SJCRH30 (cell line): Measurements from ENCODE around the gene STARD10. TPM values are rescaled to one million over a fixed set of nuclear protein-coding genes. Genes with fewer than 3 reads are reported as not detected.

ENCODE experiments used
- DNase-seq, 2 experiments: peaks; one replicate each; pipeline ENCODE4 v3.0.0-alpha.2; 2015 to 2020
- H3K27ac ChIP-seq: fragments of 250-450 bp; sonication (Bioruptor Pico); 2 replicates; pipeline ENCODE4 v1.5.1; 2020; ENCODE audit warnings: mild to moderate bottlenecking, moderate library complexity
- H3K27me3 ChIP-seq: fragments of 250-450 bp; sonication (Bioruptor Pico); 2 replicates; pipeline ENCODE4 v1.5.1; 2020; ENCODE audit warnings: mild to moderate bottlenecking, moderate library complexity
- H3K36me3 ChIP-seq: fragments of 250-450 bp; sonication (Bioruptor Pico); 2 replicates; pipeline ENCODE4 v1.5.1; 2020; ENCODE audit warnings: mild to moderate bottlenecking, moderate library complexity
- H3K4me1 ChIP-seq: fragments of 250-450 bp; sonication (Bioruptor Pico); 2 replicates; pipeline ENCODE4 v1.5.1; 2020; ENCODE audit warnings: mild to moderate bottlenecking, moderate library complexity
- H3K4me3 ChIP-seq: fragments of 250-450 bp; sonication (Bioruptor Pico); 2 replicates; pipeline ENCODE4 v1.5.1; 2020; ENCODE audit warnings: mild to moderate bottlenecking, moderate library complexity
- H3K9me3 ChIP-seq: fragments of 250-450 bp; sonication (Bioruptor Pico); replicated peaks from 2 replicates; pipeline ENCODE4 v1.5.1; 2020; ENCODE audit warnings: mild to moderate bottlenecking, moderate library complexity
- total RNA-seq: library from RNA; depleted of rRNA; stranded (reverse); fragments of >200 nt; shearing (Covaris generic); gene quantifications from 2 replicates; pipeline ENCODE4 v1.2.3, GENCODE V29; 2014

The STARD10 gene
- total RNA-seq, 1 experiment from 2014 or later = 10.3 TPM

DNA sequence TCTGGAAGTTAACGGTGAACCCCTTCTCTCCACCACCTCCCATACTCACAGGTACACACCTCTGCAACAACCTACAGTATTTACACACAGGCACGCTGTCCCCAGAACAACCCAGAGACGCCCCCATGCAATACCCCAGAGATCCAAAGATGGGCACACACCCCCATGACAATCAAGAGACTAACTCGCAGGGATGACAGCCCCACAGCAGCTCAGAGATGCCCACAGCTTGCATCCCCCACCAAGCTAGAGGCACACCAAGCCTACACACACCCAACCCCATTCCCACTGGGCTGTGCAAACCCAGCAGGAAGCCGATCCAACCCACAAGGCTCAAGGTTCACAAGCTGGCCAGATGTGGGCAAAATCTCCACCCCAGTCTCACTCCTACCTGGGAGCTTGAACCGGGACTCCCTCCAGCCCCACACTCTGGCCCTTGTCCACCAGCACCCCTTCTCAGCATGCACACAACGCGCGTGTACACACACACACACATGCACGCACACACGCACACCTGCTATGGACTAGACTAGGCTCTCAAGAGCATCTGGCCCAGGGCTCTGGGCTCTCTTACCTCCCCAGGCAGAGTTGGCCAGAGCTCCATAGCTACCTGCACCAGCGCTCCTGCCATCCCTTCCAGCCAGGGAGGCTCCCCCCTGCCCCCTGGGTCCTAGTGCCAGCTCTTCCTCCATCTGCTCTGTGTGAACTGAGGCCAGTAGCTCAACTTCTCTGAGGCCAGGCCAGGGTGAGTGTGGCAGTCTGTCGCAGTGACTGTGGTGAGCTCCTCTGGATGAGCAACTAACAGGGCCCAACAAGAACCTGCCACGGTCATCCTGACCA is 11.5 kb downstream of the STARD10 start:
- no peaks in the 10 kb centered on the region for H3K9me3 ChIP-seq
- H3K4me3 ChIP-seq = peak overlapping the region; percentile 52
- DNase-seq = no peak

DNA sequence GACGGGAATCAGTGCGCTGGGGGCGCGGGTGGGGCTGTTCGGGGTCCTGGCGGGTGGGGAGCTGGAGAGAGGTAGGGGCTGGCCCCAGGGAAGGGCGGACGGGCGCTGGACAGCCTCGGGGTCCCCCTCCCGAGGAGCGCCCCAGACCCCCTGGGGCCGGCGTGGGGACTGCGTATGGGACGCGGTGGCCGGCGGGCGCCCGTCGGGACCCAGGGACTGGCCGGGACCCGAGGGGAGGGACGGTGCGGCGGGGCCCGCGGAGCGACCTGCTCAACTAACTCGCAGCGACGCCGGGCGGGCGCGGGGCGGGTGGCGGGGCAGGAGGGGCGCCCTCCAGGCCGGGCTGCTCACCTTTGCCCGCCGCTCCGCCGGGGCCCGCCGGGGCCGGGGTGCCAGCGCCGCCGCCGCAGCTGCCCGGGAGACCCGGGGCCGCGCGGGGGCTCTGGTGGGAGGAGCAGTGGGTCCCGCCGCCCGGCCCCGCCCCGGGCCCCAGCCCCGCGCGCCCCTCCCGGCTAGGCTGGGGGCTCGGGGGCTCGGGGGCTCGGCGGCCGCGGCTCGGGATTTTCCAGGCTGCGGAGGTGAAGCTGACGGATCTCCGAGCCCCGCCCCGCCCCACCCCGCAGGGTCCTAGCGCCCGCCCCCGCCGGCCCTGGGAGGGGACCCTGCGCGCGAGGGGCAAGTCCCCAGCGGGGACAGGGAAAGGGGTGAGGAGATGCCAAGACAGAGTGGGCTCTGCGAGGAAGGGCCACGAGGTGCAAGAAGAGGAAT is 12.3 kb downstream of the STARD10 start:
- peak in 1 of 2 experiments; percentile 44 for DNase-seq
- Histone ChIP-seq H3K36me3 (no peaks in the 10 kb centered on the region), H3K27ac (no peak overlapping the region), H3K9me3 (no peaks in the 10 kb centered on the region), H3K27me3 (no peaks in the 10 kb centered on the region), H3K4me3 (peak overlapping the region; percentile 52), H3K4me1 (peaks cover 5% of the 10 kb centered on the region; the same call in 1 of the 2 replicates)

More for the DNA sequence above, 11.5 kb downstream of the STARD10 start:
- no peaks in the 10 kb centered on the region for H3K36me3 ChIP-seq
- no peaks in the 10 kb centered on the region for H3K27me3 ChIP-seq
- no peak overlapping the region for H3K27ac ChIP-seq
- H3K4me1 ChIP-seq = 0 out of 2 replicates have a peak, but pooled peaks cover 2% of the 10 kb centered on the region

DNA sequence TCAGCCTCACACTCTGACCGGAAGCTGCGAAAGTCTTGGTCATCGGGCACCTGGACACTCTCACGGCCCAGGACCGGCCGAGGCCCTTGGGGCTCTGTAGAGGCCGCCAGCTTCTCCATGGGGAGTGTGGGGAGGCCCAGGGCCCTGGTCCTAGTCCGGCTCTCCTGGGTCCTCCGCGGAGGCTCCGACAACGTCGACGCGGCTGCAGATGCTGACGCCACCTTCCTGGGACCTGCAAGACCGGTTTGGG is 12.9 kb downstream of the STARD10 start:
- Histone ChIP-seq H3K4me1 (peaks cover 5% of the 10 kb centered on the region; the same call in 1 of the 2 replicates), H3K27me3 (no peaks in the 10 kb centered on the region), H3K9me3 (no peaks in the 10 kb centered on the region)

DNA sequence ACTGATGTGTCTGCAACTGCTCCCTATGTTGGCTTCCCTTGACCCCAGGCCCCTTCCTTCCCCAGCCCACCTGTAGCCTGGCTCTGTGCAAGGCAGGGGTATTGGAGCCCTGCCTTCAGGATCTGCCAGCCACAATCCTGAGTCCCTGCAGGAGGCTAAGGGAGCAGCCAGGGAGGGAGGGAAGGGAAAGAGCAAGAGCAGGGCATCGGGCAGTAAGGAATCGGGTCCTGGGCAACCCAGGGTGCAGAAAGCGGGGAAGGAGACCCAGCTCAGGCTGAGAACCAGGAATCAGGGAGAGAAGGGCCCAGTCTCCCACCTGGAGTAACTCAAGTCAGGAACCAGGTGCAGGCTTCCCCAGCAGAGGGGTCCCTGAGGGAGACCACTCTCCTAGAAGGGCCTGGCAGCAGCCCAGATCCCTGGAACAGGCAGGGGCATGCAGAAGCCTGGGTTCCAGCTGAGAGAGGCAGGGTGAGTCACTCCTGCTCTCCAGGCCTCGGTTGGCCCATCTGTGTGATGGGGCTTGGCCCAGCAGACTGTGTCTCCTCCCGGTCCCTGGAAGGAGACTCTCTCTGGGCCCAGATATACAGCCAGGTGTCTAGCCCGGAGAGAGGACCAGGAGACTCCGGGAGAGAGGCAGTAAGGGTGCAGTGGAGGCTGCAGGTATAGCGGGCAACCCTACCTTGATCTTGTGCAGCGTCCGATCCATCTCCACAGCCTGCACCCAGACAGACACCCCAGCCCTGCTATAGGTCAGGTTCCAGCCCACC is 13.4 kb downstream of the STARD10 start:
- H3K4me3 ChIP-seq = no peak overlapping the region
- peaks cover 5% of the 10 kb centered on the region; the same call in 1 of the 2 replicates for H3K4me1 ChIP-seq
- no peak for DNase-seq
- no peaks in the 10 kb centered on the region for H3K9me3 ChIP-seq
- no peaks in the 10 kb centered on the region for H3K36me3 ChIP-seq
- no peak overlapping the region for H3K27ac ChIP-seq
- no peaks in the 10 kb centered on the region for H3K27me3 ChIP-seq

More for the DNA sequence above, 12.9 kb downstream of the STARD10 start:
- H3K36me3 ChIP-seq = no peaks in the 10 kb centered on the region
- DNase-seq = no peak
- no peak overlapping the region for H3K27ac ChIP-seq
- peak overlapping the region; percentile 52 for H3K4me3 ChIP-seq

DNA sequence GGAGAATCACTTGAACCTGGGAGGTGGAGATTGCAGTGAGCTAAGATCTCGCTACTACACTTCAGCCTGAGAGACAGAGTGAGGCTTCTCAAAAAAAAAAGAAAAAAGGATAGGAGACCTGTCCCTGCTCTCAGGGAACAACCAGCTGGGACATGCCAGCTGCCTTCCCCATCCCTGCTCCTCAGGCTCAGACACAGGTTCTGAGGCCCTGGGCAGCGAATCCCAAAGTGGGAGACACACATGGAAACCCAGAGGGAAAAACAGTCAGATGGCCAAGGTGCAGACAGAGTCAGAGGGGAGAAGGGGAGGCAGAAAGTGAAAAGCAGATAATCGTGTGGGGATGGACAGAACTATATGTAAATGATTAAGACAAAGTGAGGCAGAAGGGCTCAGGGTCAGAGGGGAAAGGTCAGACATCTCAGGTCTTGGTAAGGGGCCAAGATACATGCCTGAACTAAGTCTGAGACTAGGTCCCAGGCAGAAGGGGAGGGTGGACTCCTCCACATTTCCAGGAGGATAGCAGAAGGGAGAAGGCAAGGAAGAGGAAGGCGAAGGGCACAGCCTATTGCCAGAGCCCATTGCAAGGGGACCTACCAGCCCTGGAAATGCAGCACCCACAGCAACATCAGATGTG is 14.2 kb downstream of the STARD10 start:
- H3K4me3 ChIP-seq = no peak overlapping the region
- no peak overlapping the region for H3K27ac ChIP-seq
- H3K36me3 ChIP-seq = no peaks in the 10 kb centered on the region
- no peaks in the 10 kb centered on the region for H3K27me3 ChIP-seq
- no peak for DNase-seq
- peaks cover 5% of the 10 kb centered on the region; the same call in 1 of the 2 replicates for H3K4me1 ChIP-seq
- H3K9me3 ChIP-seq = no peaks in the 10 kb centered on the region

- no peaks in the 10 kb centered on the region for H3K9me3 ChIP-seq
- H3K4me3 ChIP-seq = no peak overlapping the region
- DNase-seq = no peak
- H3K36me3 ChIP-seq = no peaks in the 10 kb centered on the region
- no peaks in the 10 kb centered on the region for H3K27me3 ChIP-seq
- peaks cover 8% of the 10 kb centered on the region for H3K4me1 ChIP-seq
- no peak overlapping the region for H3K27ac ChIP-seq
Observed at GRCh38 chr11:72778535-72779494, 15.0 kb downstream of the STARD10 start.

DNA sequence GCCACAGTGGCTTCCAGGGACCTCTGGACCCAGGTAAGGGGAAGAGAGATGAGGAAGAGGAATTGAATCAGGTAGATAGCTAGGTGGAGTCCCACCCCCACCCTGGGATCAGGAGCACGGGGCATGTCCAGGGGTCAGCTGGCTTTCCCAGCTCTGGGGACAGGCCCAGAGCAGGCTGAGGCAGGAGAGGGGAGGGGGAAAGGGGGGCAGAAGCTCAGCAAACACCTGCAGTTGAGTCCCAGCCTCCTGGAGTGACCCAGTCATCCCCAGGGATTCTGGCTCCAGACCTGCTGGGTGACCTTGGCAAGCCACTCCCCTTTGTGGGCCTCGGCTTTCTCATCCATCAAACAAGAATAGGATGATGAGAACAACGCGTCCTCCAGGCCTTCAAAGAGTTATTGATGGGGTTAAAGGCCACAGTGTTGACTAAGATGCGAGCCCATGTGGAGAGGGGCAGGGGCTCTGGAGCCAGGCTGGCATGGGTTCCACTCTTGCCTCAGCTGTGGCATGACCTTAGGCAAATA is 16.0 kb downstream of the STARD10 start:
- Histone ChIP-seq H3K36me3 (no peaks in the 10 kb centered on the region), H3K4me3 (no peak overlapping the region), H3K27ac (no peak overlapping the region), H3K9me3 (no peaks in the 10 kb centered on the region), H3K27me3 (no peaks in the 10 kb centered on the region), H3K4me1 (peaks cover 15% of the 10 kb centered on the region)
- DNase-seq = no peak

DNA sequence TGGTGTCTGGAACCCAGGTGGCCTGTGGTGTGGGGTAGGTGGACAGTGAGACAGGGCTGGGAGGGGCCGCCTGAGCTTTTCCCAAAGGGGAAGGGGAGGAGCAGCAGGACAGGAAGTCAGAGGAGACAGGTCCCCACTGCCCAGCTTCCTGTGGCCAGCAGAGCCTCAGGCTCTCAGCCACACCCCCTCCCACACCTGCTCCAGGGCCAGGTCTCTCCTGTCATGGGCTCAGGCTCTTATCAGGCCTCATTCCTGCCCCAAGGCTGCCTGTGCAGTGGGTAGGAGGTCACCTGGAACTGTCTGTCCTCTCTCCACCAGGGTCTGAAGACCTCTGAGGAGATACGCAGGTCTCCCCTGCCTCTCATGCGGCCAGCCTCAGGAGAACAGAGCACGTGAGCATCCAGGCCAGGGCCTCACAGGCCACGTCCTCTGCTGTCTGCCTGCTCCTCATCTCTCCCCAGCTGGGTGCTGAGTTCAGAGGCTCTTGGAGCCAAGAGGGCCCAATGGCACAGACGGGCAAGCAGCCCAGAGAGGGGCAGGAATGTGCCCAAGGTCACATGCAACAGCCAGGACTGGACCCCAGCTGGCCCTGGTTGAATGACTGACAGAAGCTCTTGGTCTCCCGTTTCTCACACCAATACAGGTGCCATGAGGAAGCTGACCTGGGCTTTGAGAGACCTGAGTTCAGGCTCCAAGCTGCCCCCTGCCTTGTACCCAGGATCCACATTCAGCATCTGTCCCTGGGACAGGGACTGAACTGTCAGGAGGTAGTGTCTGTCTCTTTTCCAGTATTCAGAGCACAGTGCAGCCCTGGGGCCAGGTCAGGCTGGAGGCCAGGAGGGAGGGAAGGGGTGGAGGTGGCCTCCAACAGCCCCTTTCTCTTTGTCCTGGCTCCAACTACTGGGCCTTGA is 16.7 kb downstream of the STARD10 start:
- Histone ChIP-seq H3K4me1 (peaks cover 20% of the 10 kb centered on the region), H3K9me3 (no peaks in the 10 kb centered on the region), H3K36me3 (no peaks in the 10 kb centered on the region), H3K4me3 (no peak overlapping the region), H3K27ac (no peak overlapping the region), H3K27me3 (no peaks in the 10 kb centered on the region)
- no peak for DNase-seq

DNA sequence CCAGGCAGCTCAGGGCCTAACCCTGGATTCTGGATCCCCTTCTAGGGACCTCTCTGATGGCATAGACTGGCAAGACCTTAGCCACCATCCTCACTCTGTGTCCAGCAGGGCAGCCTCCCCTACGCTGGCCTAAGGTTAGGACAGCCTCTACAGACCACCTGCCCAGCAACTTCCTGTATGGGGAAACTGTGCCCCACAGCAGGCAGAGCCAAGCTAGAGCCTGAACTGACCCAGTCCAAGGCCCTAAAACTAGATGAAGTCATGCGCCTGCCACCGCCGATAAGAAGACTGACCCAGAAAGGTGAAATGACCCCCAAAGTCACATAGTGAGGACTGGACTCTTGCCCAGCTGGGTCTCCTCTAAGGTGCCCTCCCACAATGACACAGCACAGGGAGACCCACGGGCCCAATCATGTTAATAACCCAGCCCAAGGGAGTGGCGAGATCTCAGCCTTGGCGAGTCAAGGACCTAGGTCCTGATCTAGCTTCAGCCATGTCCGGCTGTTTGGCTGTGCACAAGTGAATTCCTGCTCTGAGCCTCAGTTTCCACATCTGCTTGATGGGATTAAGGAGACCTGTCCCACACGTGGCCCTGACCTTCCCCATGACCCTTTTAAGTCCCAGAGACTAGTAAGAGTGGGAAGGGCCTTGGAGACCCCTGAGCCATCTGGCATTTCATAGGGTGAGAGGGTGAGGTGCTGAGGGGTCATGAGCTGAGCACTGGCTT is 17.6 kb downstream of the STARD10 start:
- H3K36me3 ChIP-seq = no peaks in the 10 kb centered on the region
- H3K27me3 ChIP-seq = no peaks in the 10 kb centered on the region
- no peak overlapping the region for H3K4me3 ChIP-seq
- H3K9me3 ChIP-seq = no peaks in the 10 kb centered on the region
- DNase-seq = no peak
- no peak overlapping the region for H3K27ac ChIP-seq
- H3K4me1 ChIP-seq = peaks cover 20% of the 10 kb centered on the region

GRCh38 chr11:72775288-72776110 is 18.3 kb downstream of the STARD10 start:
- H3K4me3 ChIP-seq = no peak overlapping the region
- no peaks in the 10 kb centered on the region for H3K9me3 ChIP-seq
- no peak for DNase-seq
- no peak overlapping the region for H3K27ac ChIP-seq
- H3K36me3 ChIP-seq = no peaks in the 10 kb centered on the region
- peaks cover 20% of the 10 kb centered on the region for H3K4me1 ChIP-seq
- H3K27me3 ChIP-seq = no peaks in the 10 kb centered on the region

DNA sequence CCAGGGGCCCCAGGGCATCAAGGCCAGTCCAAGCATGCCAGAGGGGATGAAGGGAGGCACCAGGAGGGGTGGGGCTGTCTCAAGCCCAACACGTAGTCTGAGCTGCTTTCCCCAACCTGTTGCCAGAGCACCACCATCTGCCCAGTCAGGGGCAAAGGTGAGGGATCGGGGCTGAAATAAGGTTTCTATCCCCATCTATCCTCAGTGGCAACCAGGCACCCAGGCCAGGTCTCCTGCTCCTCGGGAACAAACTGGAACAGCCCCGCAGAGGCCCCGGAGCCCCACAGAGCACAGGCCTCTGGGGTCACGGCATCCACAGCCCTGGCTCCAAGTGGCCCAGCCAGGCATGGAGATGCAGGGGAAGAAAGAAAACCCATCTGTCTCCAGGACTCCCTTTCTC is 19.3 kb downstream of the STARD10 start:
- peaks cover 24% of the 10 kb centered on the region for H3K4me1 ChIP-seq
- H3K4me3 ChIP-seq = no peak overlapping the region
- no peaks in the 10 kb centered on the region for H3K27me3 ChIP-seq
- H3K27ac ChIP-seq = no peak overlapping the region
- no peaks in the 10 kb centered on the region for H3K9me3 ChIP-seq
- DNase-seq = no peak
- H3K36me3 ChIP-seq = no peaks in the 10 kb centered on the region
